Peyer's patch (tissue), 4 donors: ENCODE data around the gene JAZF1.

Experiments
- POLR2A ChIP-seq, 2 donors: fragments of 450-650 bp; IDR thresholded peaks; one replicate each; pipeline ENCODE4 v1.5.1; 2017; ENCODE audit warnings: antibody characterized with exemption in 2 of 2, mild to moderate bottlenecking in 2 of 2, moderate library complexity in 2 of 2
- TF ChIP-seq, protein P1 (sequence below), 6 experiments: fragments of 450-650 bp in 4 of 6; fragments of 200-600 bp in 2 of 6; sonication (generic) in 1 of 6; IDR thresholded peaks; one replicate each; pipeline ENCODE4 v1.5.1; 2017 to 2019; ENCODE audit warnings: antibody characterized with exemption in 6 of 6, mild to moderate bottlenecking in 3 of 6, moderate library complexity in 1 of 6

DNA sequence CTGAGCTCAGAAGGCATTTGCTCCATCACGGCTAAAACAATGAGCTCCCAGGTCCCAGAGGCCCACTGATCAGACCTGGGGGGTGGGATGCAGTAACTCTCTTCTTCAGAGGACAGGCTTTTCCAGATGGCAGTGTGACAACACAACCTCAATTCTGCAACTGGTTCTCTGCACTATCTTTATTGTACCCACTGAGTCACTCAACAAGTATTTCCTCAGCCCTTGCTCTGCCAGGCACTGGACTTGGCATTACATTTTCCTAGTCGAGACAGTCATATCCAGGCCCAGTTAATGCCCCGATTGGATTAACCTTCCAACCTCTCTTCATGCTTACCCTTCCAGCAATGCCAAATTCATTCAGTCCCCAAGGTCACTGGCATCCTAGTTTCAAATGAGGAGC is 72.6 kb downstream of the JAZF1 start:
- TF ChIP-seq, protein P1, sequence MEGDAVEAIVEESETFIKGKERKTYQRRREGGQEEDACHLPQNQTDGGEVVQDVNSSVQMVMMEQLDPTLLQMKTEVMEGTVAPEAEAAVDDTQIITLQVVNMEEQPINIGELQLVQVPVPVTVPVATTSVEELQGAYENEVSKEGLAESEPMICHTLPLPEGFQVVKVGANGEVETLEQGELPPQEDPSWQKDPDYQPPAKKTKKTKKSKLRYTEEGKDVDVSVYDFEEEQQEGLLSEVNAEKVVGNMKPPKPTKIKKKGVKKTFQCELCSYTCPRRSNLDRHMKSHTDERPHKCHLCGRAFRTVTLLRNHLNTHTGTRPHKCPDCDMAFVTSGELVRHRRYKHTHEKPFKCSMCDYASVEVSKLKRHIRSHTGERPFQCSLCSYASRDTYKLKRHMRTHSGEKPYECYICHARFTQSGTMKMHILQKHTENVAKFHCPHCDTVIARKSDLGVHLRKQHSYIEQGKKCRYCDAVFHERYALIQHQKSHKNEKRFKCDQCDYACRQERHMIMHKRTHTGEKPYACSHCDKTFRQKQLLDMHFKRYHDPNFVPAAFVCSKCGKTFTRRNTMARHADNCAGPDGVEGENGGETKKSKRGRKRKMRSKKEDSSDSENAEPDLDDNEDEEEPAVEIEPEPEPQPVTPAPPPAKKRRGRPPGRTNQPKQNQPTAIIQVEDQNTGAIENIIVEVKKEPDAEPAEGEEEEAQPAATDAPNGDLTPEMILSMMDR (IDR thresholded peaks at IDR 0.05) = no peak
- TF ChIP-seq POLR2A (IDR thresholded peaks at IDR 0.05) = no peak
